Transverse colon (tissue), 3 donors: ENCODE measurements around the gene FAM169A.

ENCODE experiments used
- POLR2A ChIP-seq: fragments of 450-650 bp; IDR thresholded peaks from one replicate; pipeline ENCODE4 v1.6.1; 2016; ENCODE audit warnings: antibody characterized with exemption, mild to moderate bottlenecking, moderate library complexity
- TF ChIP-seq, protein P1 (sequence below), 5 experiments: fragments of 200-600 bp in 3 of 5; fragments of 450-650 bp in 2 of 5; sonication (generic) in 3 of 5; IDR thresholded peaks; 1 replicate in 2 of 5; 2 replicates in 3 of 5; pipeline ENCODE4 v1.5.1; 2016 to 2017; ENCODE audit warnings: antibody characterized with exemption in 5 of 5, inconsistent platforms in 3 of 5, mild to moderate bottlenecking in 2 of 5, moderate library complexity in 1 of 5

DNA sequence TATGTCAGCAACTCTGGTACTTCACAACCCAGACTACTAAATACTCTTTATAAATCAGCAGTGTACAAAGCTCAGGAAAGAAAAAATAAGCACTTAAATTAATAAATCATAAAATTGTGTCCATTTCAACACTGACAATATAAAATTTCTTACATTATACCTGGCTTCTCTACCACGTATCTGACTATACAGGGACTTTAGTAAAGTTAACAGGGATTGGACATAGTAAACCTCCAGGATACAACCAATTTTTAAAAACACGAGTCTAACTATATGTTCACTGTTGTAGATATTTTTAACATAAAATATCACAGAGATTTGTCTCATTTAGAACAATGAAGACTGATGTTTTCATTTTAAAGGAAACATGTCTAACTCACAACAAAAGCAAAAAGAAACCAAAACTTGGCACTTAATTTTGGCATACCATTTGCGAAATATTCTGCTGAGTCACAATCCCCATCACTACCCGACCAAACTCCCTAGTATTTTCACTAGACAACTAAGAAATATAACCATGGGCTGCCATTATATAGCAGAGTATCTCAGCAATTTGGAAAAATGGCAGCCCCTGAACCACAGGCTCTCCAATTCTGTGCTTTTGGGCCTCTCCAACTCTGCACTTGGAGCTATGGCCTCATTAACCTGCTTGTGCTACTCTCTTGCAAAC lies 14.4 kb downstream of the FAM169A start:
- TF ChIP-seq POLR2A, result no peak
- TF ChIP-seq, protein P1, sequence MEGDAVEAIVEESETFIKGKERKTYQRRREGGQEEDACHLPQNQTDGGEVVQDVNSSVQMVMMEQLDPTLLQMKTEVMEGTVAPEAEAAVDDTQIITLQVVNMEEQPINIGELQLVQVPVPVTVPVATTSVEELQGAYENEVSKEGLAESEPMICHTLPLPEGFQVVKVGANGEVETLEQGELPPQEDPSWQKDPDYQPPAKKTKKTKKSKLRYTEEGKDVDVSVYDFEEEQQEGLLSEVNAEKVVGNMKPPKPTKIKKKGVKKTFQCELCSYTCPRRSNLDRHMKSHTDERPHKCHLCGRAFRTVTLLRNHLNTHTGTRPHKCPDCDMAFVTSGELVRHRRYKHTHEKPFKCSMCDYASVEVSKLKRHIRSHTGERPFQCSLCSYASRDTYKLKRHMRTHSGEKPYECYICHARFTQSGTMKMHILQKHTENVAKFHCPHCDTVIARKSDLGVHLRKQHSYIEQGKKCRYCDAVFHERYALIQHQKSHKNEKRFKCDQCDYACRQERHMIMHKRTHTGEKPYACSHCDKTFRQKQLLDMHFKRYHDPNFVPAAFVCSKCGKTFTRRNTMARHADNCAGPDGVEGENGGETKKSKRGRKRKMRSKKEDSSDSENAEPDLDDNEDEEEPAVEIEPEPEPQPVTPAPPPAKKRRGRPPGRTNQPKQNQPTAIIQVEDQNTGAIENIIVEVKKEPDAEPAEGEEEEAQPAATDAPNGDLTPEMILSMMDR (IDR thresholded peaks at IDR 0.05), result no peak
